HUES64 (cell line): Measurements from ENCODE around the gene ORC3.
"Not testable (repeated sequence)": the region's sequence is repeated elsewhere in the genome, so short reads cannot be mapped to it uniquely, and the experiment has no call there.

Experiments used
- H3K27ac ChIP-seq: 2 replicates; pipeline ENCODE4 v1.7.0; 2013; ENCODE audit warnings: low read depth, low read length, inconsistent platforms
- H3K27me3 ChIP-seq: 2 replicates; pipeline ENCODE4 v1.6.1; 2013; ENCODE audit warnings: mild to moderate bottlenecking, low read length; ENCODE audit not compliant: insufficient read depth
- H3K36me3 ChIP-seq: 2 replicates; pipeline ENCODE4 v1.6.1; 2013; ENCODE audit warnings: mild to moderate bottlenecking, low read length; ENCODE audit not compliant: insufficient read depth
- H3K4me1 ChIP-seq: 2 replicates; pipeline ENCODE4 v1.6.1; 2013; ENCODE audit warnings: mild to moderate bottlenecking, low read length, moderate library complexity; ENCODE audit not compliant: insufficient read depth
- H3K4me3 ChIP-seq: 2 replicates; pipeline ENCODE4 v1.5.1; 2013; ENCODE audit warnings: mild to moderate bottlenecking, low read length, moderate library complexity
- H3K9ac ChIP-seq: 2 replicates; pipeline ENCODE4 v1.6.1; 2013; ENCODE audit warnings: mild to moderate bottlenecking, low read depth, low read length
- H3K9me3 ChIP-seq: 2 replicates; pipeline ENCODE4 v1.6.1; 2013; ENCODE audit warnings: low read depth, low read length; ENCODE audit not compliant: insufficient read depth
- WGBS: fragments of 150-250, 120-280 bp; methylation state at CpG from one replicate; pipeline ENCODE4 v1.1.7; 2013; ENCODE audit warnings: missing lambda C conversion rate; 5-methylcytosine and 5-hydroxymethylcytosine counted together

ORC3 gene

GRCh38 chr6:87675004-87675681, 85.2 kb downstream of the ORC3 start:
- peaks cover 11% of the 10 kb centered on the region; the same call in 1 of the 2 replicates for H3K4me1 ChIP-seq
- H3K9me3 ChIP-seq: no peaks in the 10 kb centered on the region
- H3K4me3 ChIP-seq: no peak overlapping the region
- peaks cover 80% of the 10 kb centered on the region for H3K36me3 ChIP-seq
- H3K27me3 ChIP-seq: no peaks in the 10 kb centered on the region
- H3K9ac ChIP-seq: no peak overlapping the region
- H3K27ac ChIP-seq: no peak overlapping the region
- WGBS: 91% methylated on average over 4 of the region's 4 CpGs

- H3K4me3 ChIP-seq: no peak overlapping the region
- no peak overlapping the region for H3K9ac ChIP-seq
- no peak overlapping the region for H3K27ac ChIP-seq
- no peaks in the 10 kb centered on the region for H3K9me3 ChIP-seq
- H3K4me1 ChIP-seq: 0 out of 2 replicates have a peak, but pooled peaks cover 4% of the 10 kb centered on the region
- H3K36me3 ChIP-seq: peaks cover 41% of the 10 kb centered on the region
- H3K27me3 ChIP-seq: no peaks in the 10 kb centered on the region
These were observed 92.4 kb downstream of the ORC3 start for GRCh38 chr6:87682310-87682709.

- peaks cover 26% of the 10 kb centered on the region for H3K36me3 ChIP-seq
- H3K27me3 ChIP-seq: no peaks in the 10 kb centered on the region
- H3K9me3 ChIP-seq: no peaks in the 10 kb centered on the region
- H3K27ac ChIP-seq: no peak overlapping the region
- 96% methylated on average over 3 of the region's 3 CpGs for WGBS
- H3K4me1 ChIP-seq: peaks cover 7% of the 10 kb centered on the region; the same call in 1 of the 2 replicates
- no peak overlapping the region for H3K4me3 ChIP-seq
- H3K9ac ChIP-seq: no peak overlapping the region
These were observed 94.0 kb downstream of the ORC3 start for GRCh38 chr6:87683890-87684289.

- Histone ChIP-seq H3K27me3 (no peaks in the 10 kb centered on the region), H3K4me3 (no peak overlapping the region), H3K27ac (no peak overlapping the region), H3K36me3 (peaks cover 16% of the 10 kb centered on the region), H3K9ac (no peak overlapping the region), H3K9me3 (no peaks in the 10 kb centered on the region), H3K4me1 (peaks cover 16% of the 10 kb centered on the region; the same call in 1 of the 2 replicates)
- WGBS: 95% methylated on average over 1 of the region's 1 CpG
These were observed 95.1 kb downstream of the ORC3 start for GRCh38 chr6:87684895-87685654.

- H3K36me3 ChIP-seq, H3K27me3 ChIP-seq, H3K4me3 ChIP-seq, H3K9me3 ChIP-seq, H3K9ac ChIP-seq, H3K27ac ChIP-seq: not testable (repeated sequence)
- H3K4me1 ChIP-seq: peaks cover 24% of the 10 kb centered on the region
- WGBS: 97% methylated on average over 11 of the region's 11 CpGs
These were observed 96.8 kb downstream of the ORC3 start for GRCh38 chr6:87686636-87687205.

- no peaks in the 10 kb centered on the region for H3K36me3 ChIP-seq
- WGBS: 91% methylated on average over 2 of the region's 3 CpGs
- no peak overlapping the region for H3K4me3 ChIP-seq
- H3K27ac ChIP-seq: no peak overlapping the region
- H3K9ac ChIP-seq: no peak overlapping the region
- no peaks in the 10 kb centered on the region for H3K9me3 ChIP-seq
- H3K27me3 ChIP-seq: no peaks in the 10 kb centered on the region
- H3K4me1 ChIP-seq: peaks cover 29% of the 10 kb centered on the region
These were observed 97.4 kb downstream of the ORC3 start for GRCh38 chr6:87687296-87687695.

GRCh38 chr6:87687893-87688292, 98.0 kb downstream of the ORC3 start:
- not testable (repeated sequence) for H3K36me3 ChIP-seq, H3K9ac ChIP-seq, H3K4me3 ChIP-seq, H3K9me3 ChIP-seq, H3K27me3 ChIP-seq, H3K27ac ChIP-seq
- peaks cover 25% of the 10 kb centered on the region for H3K4me1 ChIP-seq
- WGBS: 96% methylated on average over 9 of the region's 9 CpGs

- Histone ChIP-seq H3K36me3 (no peaks in the 10 kb centered on the region), H3K27ac (no peak overlapping the region), H3K27me3 (no peaks in the 10 kb centered on the region), H3K4me1 (peaks cover 36% of the 10 kb centered on the region), H3K4me3 (no peak overlapping the region), H3K9ac (no peak overlapping the region), H3K9me3 (no peaks in the 10 kb centered on the region)
- 94% methylated on average over 3 of the region's 3 CpGs for WGBS
These were observed 100.5 kb downstream of the ORC3 start for GRCh38 chr6:87690441-87690840.

GRCh38 chr6:87692086-87692485, 102.2 kb downstream of the ORC3 start:
- Histone ChIP-seq H3K9me3 (no peaks in the 10 kb centered on the region), H3K36me3 (no peaks in the 10 kb centered on the region), H3K27ac (no peak overlapping the region), H3K27me3 (no peaks in the 10 kb centered on the region), H3K4me3 (no peak overlapping the region), H3K9ac (no peak overlapping the region), H3K4me1 (peaks cover 39% of the 10 kb centered on the region)
- 87% methylated on average over 2 of the region's 2 CpGs for WGBS

- H3K36me3 ChIP-seq, H3K9me3 ChIP-seq, H3K27ac ChIP-seq, H3K27me3 ChIP-seq, H3K4me3 ChIP-seq, H3K9ac ChIP-seq: not testable (repeated sequence)
- peaks cover 41% of the 10 kb centered on the region for H3K4me1 ChIP-seq
- 88% methylated on average over 12 of the region's 12 CpGs for WGBS
These were observed 106.9 kb downstream of the ORC3 start for GRCh38 chr6:87696817-87697216.
